ENCODE results near the gene CHST11. TPM values are rescaled to one million over a fixed set of nuclear protein-coding genes. Genes with fewer than 3 reads are reported as not detected.

CHST11 gene
- total and polyA plus RNA-seq, 9 of the 15 experiments (the other 6 are each of a cell fraction or from before 2014, with no cell fraction given): 2.3 to 38.7 (median 15.0) TPM

DNA sequence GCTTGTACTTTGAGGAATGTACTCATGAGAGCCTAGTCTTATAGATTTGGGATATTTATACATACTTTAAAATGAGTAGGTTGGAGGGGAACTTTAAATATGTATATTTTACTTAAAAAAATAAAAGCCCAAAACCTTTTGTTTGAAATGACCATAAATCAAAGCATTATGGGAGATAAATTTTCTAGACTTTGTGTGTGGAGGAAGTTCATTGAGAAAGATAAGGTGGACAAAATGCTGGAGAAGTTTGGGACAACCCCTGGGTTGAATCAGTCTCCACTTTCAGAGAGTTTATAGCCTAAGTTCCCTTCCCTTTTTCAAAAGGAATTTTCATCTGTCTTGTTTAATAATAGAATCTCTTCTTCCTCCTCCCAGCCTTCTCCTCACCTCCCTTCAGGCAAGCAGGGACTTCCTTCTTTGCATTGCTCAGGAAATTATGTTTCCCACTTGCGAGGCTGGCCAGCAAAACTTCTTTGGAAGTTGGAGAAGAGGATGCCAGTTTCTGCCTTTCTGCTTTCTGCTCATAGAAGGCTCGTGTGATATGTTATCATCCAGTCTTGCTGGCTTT lies 54.2 kb downstream of the CHST11 start (continued):
- TF ChIP-seq KDM2B (CRISPR knock-in tag; IDR thresholded peaks at IDR 0.05): no peak
- TF ChIP-seq, protein P1, sequence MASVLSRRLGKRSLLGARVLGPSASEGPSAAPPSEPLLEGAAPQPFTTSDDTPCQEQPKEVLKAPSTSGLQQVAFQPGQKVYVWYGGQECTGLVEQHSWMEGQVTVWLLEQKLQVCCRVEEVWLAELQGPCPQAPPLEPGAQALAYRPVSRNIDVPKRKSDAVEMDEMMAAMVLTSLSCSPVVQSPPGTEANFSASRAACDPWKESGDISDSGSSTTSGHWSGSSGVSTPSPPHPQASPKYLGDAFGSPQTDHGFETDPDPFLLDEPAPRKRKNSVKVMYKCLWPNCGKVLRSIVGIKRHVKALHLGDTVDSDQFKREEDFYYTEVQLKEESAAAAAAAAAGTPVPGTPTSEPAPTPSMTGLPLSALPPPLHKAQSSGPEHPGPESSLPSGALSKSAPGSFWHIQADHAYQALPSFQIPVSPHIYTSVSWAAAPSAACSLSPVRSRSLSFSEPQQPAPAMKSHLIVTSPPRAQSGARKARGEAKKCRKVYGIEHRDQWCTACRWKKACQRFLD (CRISPR knock-in tag; IDR thresholded peaks at IDR 0.05): no peak
- TF ChIP-seq ZSCAN29 (IDR thresholded peaks at IDR 0.05): no peak
- no peak for TF ChIP-seq MYBL2 (IDR thresholded peaks at IDR 0.05; ENCODE audit: low read depth)
- TF ChIP-seq MYBL2 (CRISPR knock-in tag; IDR thresholded peaks at IDR 0.05; ENCODE audit: borderline replicate concordance): no peak
- no peak for TF ChIP-seq CBFA2T2 (conservative IDR thresholded peaks at IDR 0.05)
- no peak for TF ChIP-seq CBX3 (IDR thresholded peaks at IDR 0.05; ENCODE audit: borderline replicate concordance in 1 of 2, low read length in 2 of 2)
- TF ChIP-seq TBP (optimal IDR thresholded peaks at IDR 0.05; ENCODE audit: low read depth, low read length): no peak
- no peak for TF ChIP-seq SMARCE1 (IDR thresholded peaks at IDR 0.05)
- no peak for TF ChIP-seq RBM15 (IDR thresholded peaks at IDR 0.05; ENCODE audit: insufficient read depth, low read length)
- no peak for TF ChIP-seq KLF6 (CRISPR knock-in tag; IDR thresholded peaks at IDR 0.05; ENCODE audit: borderline replicate concordance)
- TF ChIP-seq ETV5 (CRISPR knock-in tag; IDR thresholded peaks at IDR 0.05; ENCODE audit: low read depth): no peak
- 0 out of 2 replicates have a peak, but pooled peaks have one; percentile 28 for TF ChIP-seq GATAD2B (IDR thresholded peaks at IDR 0.05; ENCODE audit: borderline replicate concordance)
- TF ChIP-seq GTF2F1 (IDR thresholded peaks at IDR 0.05; ENCODE audit: low read depth, low read length): no peak
- TF ChIP-seq, protein P2, sequence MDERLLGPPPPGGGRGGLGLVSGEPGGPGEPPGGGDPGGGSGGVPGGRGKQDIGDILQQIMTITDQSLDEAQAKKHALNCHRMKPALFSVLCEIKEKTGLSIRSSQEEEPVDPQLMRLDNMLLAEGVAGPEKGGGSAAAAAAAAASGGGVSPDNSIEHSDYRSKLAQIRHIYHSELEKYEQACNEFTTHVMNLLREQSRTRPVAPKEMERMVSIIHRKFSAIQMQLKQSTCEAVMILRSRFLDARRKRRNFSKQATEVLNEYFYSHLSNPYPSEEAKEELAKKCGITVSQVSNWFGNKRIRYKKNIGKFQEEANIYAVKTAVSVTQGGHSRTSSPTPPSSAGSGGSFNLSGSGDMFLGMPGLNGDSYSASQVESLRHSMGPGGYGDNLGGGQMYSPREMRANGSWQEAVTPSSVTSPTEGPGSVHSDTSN (CRISPR knock-in tag; IDR thresholded peaks at IDR 0.05; ENCODE audit: low read depth): no peak
- TF ChIP-seq, protein P2 (tag; conservative IDR thresholded peaks at IDR 0.05; ENCODE audit: low read depth): peak; percentile 80
- TF ChIP-seq ASH1L (IDR thresholded peaks at IDR 0.05; ENCODE audit: borderline replicate concordance, low read depth, partially characterized antibody): no peak
- TF ChIP-seq MAFF (IDR thresholded peaks at IDR 0.05; ENCODE audit: low read length): no peak
- TF ChIP-seq, protein P3, sequence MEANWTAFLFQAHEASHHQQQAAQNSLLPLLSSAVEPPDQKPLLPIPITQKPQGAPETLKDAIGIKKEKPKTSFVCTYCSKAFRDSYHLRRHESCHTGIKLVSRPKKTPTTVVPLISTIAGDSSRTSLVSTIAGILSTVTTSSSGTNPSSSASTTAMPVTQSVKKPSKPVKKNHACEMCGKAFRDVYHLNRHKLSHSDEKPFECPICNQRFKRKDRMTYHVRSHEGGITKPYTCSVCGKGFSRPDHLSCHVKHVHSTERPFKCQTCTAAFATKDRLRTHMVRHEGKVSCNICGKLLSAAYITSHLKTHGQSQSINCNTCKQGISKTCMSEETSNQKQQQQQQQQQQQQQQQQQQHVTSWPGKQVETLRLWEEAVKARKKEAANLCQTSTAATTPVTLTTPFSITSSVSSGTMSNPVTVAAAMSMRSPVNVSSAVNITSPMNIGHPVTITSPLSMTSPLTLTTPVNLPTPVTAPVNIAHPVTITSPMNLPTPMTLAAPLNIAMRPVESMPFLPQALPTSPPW (CRISPR knock-in tag; IDR thresholded peaks at IDR 0.05): 0 out of 2 replicates have a peak, but pooled peaks have one; percentile 3
- no peak for TF ChIP-seq BDP1 (IDR thresholded peaks at IDR 0.05; ENCODE audit: insufficient read depth, insufficient read length)
- no peak for TF ChIP-seq EHMT2 (IDR thresholded peaks at IDR 0.05)
- peak; percentile 42; the same call in 1 of the 2 replicates for TF ChIP-seq SPI1 (IDR thresholded peaks at IDR 0.05; ENCODE audit: borderline replicate concordance, low read depth, low read length)
